ENCODE data around the gene CHFR.
"Not testable (repeated sequence)": the region's sequence is repeated elsewhere in the genome, so short reads cannot be mapped to it uniquely, and the experiment has no call there.

Gene CHFR

GRCh38 chr12:132838410-132839080 is 48.9 kb downstream of the CHFR start:
- DNase-seq, result no peak

- no peak for DNase-seq
Measured at GRCh38 chr12:132837693-132838409, 49.6 kb downstream of the CHFR start.

GRCh38 chr12:132836795-132837331 is 50.5 kb downstream of the CHFR start:
- no peak for DNase-seq

- not testable (repeated sequence) for DNase-seq
Measured at GRCh38 chr12:132836230-132836629, 51.2 kb downstream of the CHFR start.

GRCh38 chr12:132835076-132836025 is 52.1 kb downstream of the CHFR start:
- no peak for DNase-seq

GRCh38 chr12:132834181-132834711 is 53.2 kb downstream of the CHFR start:
- no peak for DNase-seq

GRCh38 chr12:132833341-132833740 is 54.1 kb downstream of the CHFR start:
- DNase-seq, result no peak

GRCh38 chr12:132831771-132832170 is 55.6 kb downstream of the CHFR start:
- DNase-seq, result no peak

GRCh38 chr12:132828706-132829534 is 58.5 kb downstream of the CHFR start, which contains the start of gene GOLGA3:
Gene GOLGA3, minus strand, starts transcription at chr12:132828869. Its CDS starts 6,741 bp downstream, at chr12:132822128.
- peak; percentile 49 for DNase-seq

- DNase-seq, result no peak
Measured at GRCh38 chr12:132827763-132828703, 59.4 kb downstream of the CHFR start.

GRCh38 chr12:132825861-132826260 is 61.5 kb downstream of the CHFR start:
- DNase-seq, result no peak

GRCh38 chr12:132825089-132825488 is 62.3 kb downstream of the CHFR start:
- DNase-seq, result no peak

GRCh38 chr12:132824053-132824452 is 63.4 kb downstream of the CHFR start:
- no peak for DNase-seq

GRCh38 chr12:132818562-132818961 is 68.8 kb downstream of the CHFR start:
- no peak for DNase-seq

GRCh38 chr12:132814232-132814631 is 73.2 kb downstream of the CHFR start:
- no peak for DNase-seq

GRCh38 chr12:132813443-132813842 is 74.0 kb downstream of the CHFR start:
- DNase-seq, result no peak

GRCh38 chr12:132812631-132813305 is 74.6 kb downstream of the CHFR start:
- DNase-seq, result no peak

GRCh38 chr12:132809391-132809790 is 78.0 kb downstream of the CHFR start:
- DNase-seq, result not testable (repeated sequence)

- DNase-seq, result no peak
Measured at GRCh38 chr12:132807295-132808092, 79.9 kb downstream of the CHFR start.
